ENCODE data around the gene SLC40A1. TPM values are rescaled to one million over a fixed set of nuclear protein-coding genes. Genes with fewer than 3 reads are reported as not detected.

The SLC40A1 gene
- total and polyA plus RNA-seq, 10 of the 15 experiments (the other 5 are each of a cell fraction or from before 2014, with no cell fraction given), result 0.01 to 0.38 (median 0.08) TPM; not detected in 7

DNA sequence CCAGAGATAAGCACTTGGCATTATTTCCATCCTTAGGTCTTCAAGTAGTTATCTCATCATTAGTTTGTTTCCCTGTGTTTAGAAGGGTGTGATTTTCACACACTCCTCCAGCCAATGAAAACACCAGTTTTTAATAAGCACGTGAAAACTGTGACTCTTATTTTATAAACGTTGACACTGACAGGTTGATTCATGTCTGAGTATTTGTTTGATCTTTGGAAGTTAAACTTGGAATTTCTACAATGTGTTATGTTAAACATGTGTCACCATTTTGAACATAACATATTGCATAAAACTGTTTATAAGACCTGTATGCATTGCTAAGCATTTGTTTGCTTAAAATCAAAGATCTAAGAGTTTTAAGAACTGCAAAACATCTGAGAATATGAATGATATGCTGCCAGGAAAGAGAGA is 27.6 kb downstream of the SLC40A1 start (continued):
- TF ChIP-seq RCOR1 (conservative IDR thresholded peaks at IDR 0.05; ENCODE audit: low read depth, low read length) (no peak), MYC (IDR thresholded peaks at IDR 0.05; ENCODE audit: insufficient read depth, insufficient read length, insufficient replicate concordance, low read length, severe bottlenecking) (no peak), STAT3 (IDR thresholded peaks at IDR 0.05; ENCODE audit: low read depth, low read length) (no peak), CHD2 (IDR thresholded peaks at IDR 0.05; ENCODE audit: borderline replicate concordance, low read depth, low read length) (no peak), CBX3 (IDR thresholded peaks at IDR 0.05; ENCODE audit: borderline replicate concordance, low read depth) (no peak)

DNA sequence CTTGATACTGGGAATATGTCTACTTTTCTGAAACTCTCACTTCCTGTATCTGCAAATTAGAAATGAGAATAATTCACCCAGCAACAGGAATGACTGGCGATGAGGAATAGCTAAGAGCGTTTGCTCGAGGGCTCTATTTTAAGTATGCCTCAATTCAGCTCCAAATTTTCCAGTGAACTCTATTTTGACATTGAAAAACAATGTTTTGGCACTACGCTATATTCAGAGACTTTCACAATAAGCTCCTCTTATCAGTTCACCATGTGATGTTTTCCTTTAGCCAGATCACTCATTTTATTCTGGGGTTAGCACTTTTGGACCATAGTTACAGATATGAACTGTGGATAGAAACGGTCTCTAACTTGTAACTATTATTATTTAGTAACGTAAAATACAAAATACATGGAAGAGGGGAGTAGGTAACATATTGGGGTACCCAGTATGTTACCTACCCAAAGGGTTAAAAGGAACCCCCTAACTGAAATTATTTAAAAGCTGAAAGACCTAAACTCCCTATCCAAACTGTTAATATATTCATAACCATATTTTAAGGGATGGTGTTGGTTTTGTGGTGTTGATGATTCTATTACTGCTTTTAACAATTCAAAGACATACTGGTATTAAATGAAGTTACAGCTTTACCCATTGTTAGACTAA is 28.1 kb downstream of the SLC40A1 start:
- H3K27me3 ChIP-seq (replicated peaks in 1 of 2; ENCODE audit: control insufficient read depth in 2 of 2, insufficient read depth in 2 of 2, low read length in 1 of 2), result no peaks in the 10 kb centered on the region
- intact Hi-C loops (cut with micrococcal nuclease; ENCODE audit: unreplicated experiment), result no loop called here
- H4K20me1 ChIP-seq (ENCODE audit: control insufficient read depth, insufficient read depth), result no peaks in the 10 kb centered on the region
- ATAC-seq (no peak), FAIRE-seq (no peak), DNase-seq (ENCODE audit: low read depth, low spot score) (no peak)
- no peak overlapping the region for H3K4me3 ChIP-seq
- no peaks in the 10 kb centered on the region for H3K9me3 ChIP-seq (replicated peaks; ENCODE audit: control insufficient read depth, insufficient read depth, low read length)
- ChIA-PET POLR2A (no interaction called here), SMC1A (ENCODE audit: uncharacterized antibody, unreplicated experiment) (no interaction called here), RAD21 (ENCODE audit: unreplicated experiment) (no interaction called here), CTCF (no interaction called here)
- TF ChIP-seq ZBED1 (IDR thresholded peaks at IDR 0.05; ENCODE audit: borderline replicate concordance) (no peak), SPI1 (IDR thresholded peaks at IDR 0.05; ENCODE audit: borderline replicate concordance, insufficient read depth, low read depth, low read length) (peak; percentile 19; the same call in 1 of the 2 replicates)
- no peaks in the 10 kb centered on the region for H3K36me3 ChIP-seq (ENCODE audit: control insufficient read depth in 2 of 2, insufficient read depth in 2 of 2, low read length in 1 of 2)
- no peak overlapping the region for H2AFZ ChIP-seq (ENCODE audit: control insufficient read depth, low read depth, low read length)
- no peak overlapping the region for H3K9ac ChIP-seq (ENCODE audit: control insufficient read depth, insufficient read depth, low read length)
- BruUV-seq (replicated peaks), result no TSS peak
- WGBS (ENCODE audit: insufficient coverage, insufficient replicate concordance, low lambda C conversion rate, missing lambda C conversion rate), result 12% methylated on average over 6 of the region's 6 CpGs
- in situ Hi-C loops (cut with MboI), result no loop called here
- no peaks in the 10 kb centered on the region for H3K4me1 ChIP-seq (ENCODE audit: control insufficient read depth, insufficient read depth, low read length)
- H3K79me2 ChIP-seq (ENCODE audit: control insufficient read depth, insufficient read depth, low read length), result no peaks in the 10 kb centered on the region
- H3K27ac ChIP-seq (ENCODE audit: control insufficient read depth, insufficient read depth), result no peak overlapping the region
- H3K4me2 ChIP-seq (ENCODE audit: control insufficient read depth, insufficient read depth), result no peak overlapping the region

Data from GM12878 (cell line).